ENCODE measurements around the gene DNAJC7. TPM values are rescaled to one million over a fixed set of nuclear protein-coding genes. Genes with fewer than 3 reads are reported as not detected.

DNAJC7 gene
- total RNA-seq, 1 experiment from 2014 or later, result 130 TPM

GRCh38 chr17:41988418-41988817 is 28.8 kb downstream of the DNAJC7 start:
- Mint-ChIP-seq H3K27me3 (ENCODE audit: insufficient read depth, unreplicated experiment) (no peaks in the 10 kb centered on the region), H3K36me3 (ENCODE audit: insufficient read depth, unreplicated experiment) (peaks cover 100% of the 10 kb centered on the region), H3K27ac (ENCODE audit: low read depth, unreplicated experiment) (no peak overlapping the region), H3K9me3 (ENCODE audit: unreplicated experiment) (no peaks in the 10 kb centered on the region), H3K4me1 (ENCODE audit: insufficient read depth, unreplicated experiment) (no peaks in the 10 kb centered on the region), H3K4me3 (ENCODE audit: unreplicated experiment) (no peak overlapping the region)
- DNase-seq (ENCODE audit: unreplicated experiment), result no peak
- intact Hi-C loops (cut with micrococcal nuclease), result no loop called here
- TF ChIP-seq, protein P1, sequence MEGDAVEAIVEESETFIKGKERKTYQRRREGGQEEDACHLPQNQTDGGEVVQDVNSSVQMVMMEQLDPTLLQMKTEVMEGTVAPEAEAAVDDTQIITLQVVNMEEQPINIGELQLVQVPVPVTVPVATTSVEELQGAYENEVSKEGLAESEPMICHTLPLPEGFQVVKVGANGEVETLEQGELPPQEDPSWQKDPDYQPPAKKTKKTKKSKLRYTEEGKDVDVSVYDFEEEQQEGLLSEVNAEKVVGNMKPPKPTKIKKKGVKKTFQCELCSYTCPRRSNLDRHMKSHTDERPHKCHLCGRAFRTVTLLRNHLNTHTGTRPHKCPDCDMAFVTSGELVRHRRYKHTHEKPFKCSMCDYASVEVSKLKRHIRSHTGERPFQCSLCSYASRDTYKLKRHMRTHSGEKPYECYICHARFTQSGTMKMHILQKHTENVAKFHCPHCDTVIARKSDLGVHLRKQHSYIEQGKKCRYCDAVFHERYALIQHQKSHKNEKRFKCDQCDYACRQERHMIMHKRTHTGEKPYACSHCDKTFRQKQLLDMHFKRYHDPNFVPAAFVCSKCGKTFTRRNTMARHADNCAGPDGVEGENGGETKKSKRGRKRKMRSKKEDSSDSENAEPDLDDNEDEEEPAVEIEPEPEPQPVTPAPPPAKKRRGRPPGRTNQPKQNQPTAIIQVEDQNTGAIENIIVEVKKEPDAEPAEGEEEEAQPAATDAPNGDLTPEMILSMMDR (IDR thresholded peaks at IDR 0.05; ENCODE audit: unreplicated experiment), result no peak
- TSS peak; percentile 3 for BruUV-seq (replicated peaks)
- POLR2A ChIA-PET, result interaction anchor here (0.9 to 2.1 kb wide), 5 partner anchors 11 to 58 kb away, joined by 3 to 10 read pairs (median 3); partner anchors contain the start of gene ODAD4
- CTCF ChIA-PET, result no interaction called here

DNA sequence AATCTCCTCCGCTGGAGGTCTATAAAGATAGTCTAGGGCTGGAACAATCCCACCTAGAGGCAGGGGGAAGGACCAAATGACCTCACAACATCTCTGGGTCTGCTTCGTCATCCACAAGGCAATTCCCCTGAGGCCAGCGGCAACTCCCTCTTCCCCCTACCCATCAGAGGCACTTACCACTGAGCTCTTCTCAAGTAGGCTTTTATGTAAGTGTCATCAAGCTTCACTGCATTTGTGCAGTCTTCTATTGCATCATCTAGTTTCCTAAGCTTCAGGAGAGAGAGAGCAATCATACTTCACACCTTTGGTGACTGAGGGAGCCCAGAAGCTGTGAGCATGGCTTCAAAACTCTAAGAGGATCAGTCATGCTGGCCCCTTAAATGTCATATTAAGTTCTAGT is 29.6 kb downstream of the DNAJC7 start:
- TF ChIP-seq, protein P1 (IDR thresholded peaks at IDR 0.05; ENCODE audit: unreplicated experiment), result no peak
- Mint-ChIP-seq H3K36me3 (ENCODE audit: insufficient read depth, unreplicated experiment) (peaks cover 100% of the 10 kb centered on the region), H3K4me3 (ENCODE audit: unreplicated experiment) (no peak overlapping the region), H3K9me3 (ENCODE audit: unreplicated experiment) (no peaks in the 10 kb centered on the region), H3K27ac (ENCODE audit: low read depth, unreplicated experiment) (no peak overlapping the region), H3K4me1 (ENCODE audit: insufficient read depth, unreplicated experiment) (no peaks in the 10 kb centered on the region), H3K27me3 (ENCODE audit: insufficient read depth, unreplicated experiment) (no peaks in the 10 kb centered on the region)
- intact Hi-C loops (cut with micrococcal nuclease), result no loop called here
- ChIA-PET POLR2A (interaction anchor here (0.6 to 2.1 kb wide), 3 partner anchors 12 to 717 kb away, joined by 3 to 10 read pairs (median 3); no protein-coding TSS in a partner anchor), CTCF (interaction anchor here (0.7 kb wide), 1 partner anchor 157 kb away, joined by 3 read pairs; no protein-coding TSS in a partner anchor)
- DNase-seq (ENCODE audit: unreplicated experiment), result no peak
- BruUV-seq (replicated peaks), result no TSS peak

DNA sequence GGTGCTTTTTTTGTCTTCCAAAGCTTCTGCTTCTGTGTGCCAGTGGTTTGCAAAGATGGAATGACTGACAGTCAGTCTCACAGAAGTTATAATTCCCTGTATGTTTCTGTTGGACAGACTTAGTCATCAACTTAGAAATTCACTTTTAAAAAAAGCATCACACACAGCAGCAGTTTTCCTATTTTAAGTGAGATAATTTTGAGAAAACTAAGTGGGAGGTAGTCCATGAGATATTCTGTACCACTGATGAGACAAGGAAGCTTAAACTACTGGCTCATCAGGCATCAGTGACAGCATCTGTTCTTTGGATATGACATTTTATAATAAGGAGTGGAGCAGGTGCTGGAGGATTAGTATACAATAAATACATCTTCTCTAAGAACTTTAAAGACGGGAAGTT is 30.6 kb downstream of the DNAJC7 start:
- H3K27me3 Mint-ChIP-seq (ENCODE audit: insufficient read depth, unreplicated experiment), result no peaks in the 10 kb centered on the region
- ChIA-PET POLR2A (interaction anchor here (0.6 to 2.3 kb wide), 5 partner anchors 10 to 326 kb away, joined by 3 to 10 read pairs (median 4); partner anchors contain the start of gene CNP), CTCF (interaction anchor here (1.0 kb wide), 1 partner anchor 23 kb away, joined by 3 read pairs; no protein-coding TSS in a partner anchor)
- H3K4me1 Mint-ChIP-seq (ENCODE audit: insufficient read depth, unreplicated experiment), result no peaks in the 10 kb centered on the region
- no peak overlapping the region for H3K4me3 Mint-ChIP-seq (ENCODE audit: unreplicated experiment)
- TF ChIP-seq, protein P1 (IDR thresholded peaks at IDR 0.05; ENCODE audit: unreplicated experiment), result no peak
- H3K27ac Mint-ChIP-seq (ENCODE audit: low read depth, unreplicated experiment), result no peak overlapping the region
- no TSS peak for BruUV-seq (replicated peaks)
- peaks cover 100% of the 10 kb centered on the region for H3K36me3 Mint-ChIP-seq (ENCODE audit: insufficient read depth, unreplicated experiment)
- intact Hi-C loops (cut with micrococcal nuclease), result no loop called here
- DNase-seq (ENCODE audit: unreplicated experiment), result no peak
- no peaks in the 10 kb centered on the region for H3K9me3 Mint-ChIP-seq (ENCODE audit: unreplicated experiment)

- intact Hi-C loops (cut with micrococcal nuclease), result no loop called here
- Mint-ChIP-seq H3K4me1 (ENCODE audit: insufficient read depth, unreplicated experiment) (no peaks in the 10 kb centered on the region), H3K27me3 (ENCODE audit: insufficient read depth, unreplicated experiment) (no peaks in the 10 kb centered on the region), H3K4me3 (ENCODE audit: unreplicated experiment) (no peak overlapping the region), H3K9me3 (ENCODE audit: unreplicated experiment) (no peaks in the 10 kb centered on the region), H3K27ac (ENCODE audit: low read depth, unreplicated experiment) (no peak overlapping the region), H3K36me3 (ENCODE audit: insufficient read depth, unreplicated experiment) (peaks cover 100% of the 10 kb centered on the region)
- POLR2A ChIA-PET, result interaction anchor here (0.6 to 2.3 kb wide), 4 partner anchors 11 to 327 kb away, joined by 3 to 6 read pairs (median 4); partner anchors contain the start of gene ACLY
- TF ChIP-seq, protein P1 (IDR thresholded peaks at IDR 0.05; ENCODE audit: unreplicated experiment), result no peak
- BruUV-seq (replicated peaks), result no TSS peak
- no peak for DNase-seq (ENCODE audit: unreplicated experiment)
- CTCF ChIA-PET, result no interaction called here
These were observed 31.3 kb downstream of the DNAJC7 start for GRCh38 chr17:41985919-41986318.
